ENCODE results near the gene PNLIPRP3. TPM values are rescaled to one million over a fixed set of nuclear protein-coding genes. Genes with fewer than 3 reads are reported as not detected.
"Not testable (repeated sequence)": the region's sequence is repeated elsewhere in the genome, so short reads cannot be mapped to it uniquely, and the experiment has no call there.

The PNLIPRP3 gene
- total RNA-seq (not detected), polyA plus RNA-seq (not detected)
- long read RNA-seq, donor 1, result 0 reads
- long read RNA-seq, donor 2, result 0 reads

- DNase-seq, result no peak
- TF ChIP-seq POLR2A (IDR thresholded peaks at IDR 0.05) (no peak), CTCF (IDR thresholded peaks at IDR 0.05 in 8 of 11, conservative IDR thresholded peaks at IDR 0.05 in 3 of 11) (no peak), POLR2AphosphoS5 (IDR thresholded peaks at IDR 0.05) (no peak)
- Histone ChIP-seq H3K4me1 (no peaks in the 10 kb centered on the region), H3K4me3 (no peak within 1 kb of the TSS), H3K9me3 (no peaks in the 10 kb centered on the region), H3K36me3 (no peaks in the 10 kb centered on the region), H3K27ac (no peak within 1 kb of the TSS), H3K27me3 (replicated peaks in 1 of 7) (peaks cover 0 to 8% (median 0%) of the 10 kb centered on the region in 7 donors)
- WGBS, 5 donors, result 79 to 88% (median 81%) methylated on average over 2 of the region's 2 CpGs
- intact Hi-C loops (cut with DNase I; ENCODE audit: low total_unique reads), result no loop called here
Measured at GRCh38 chr10:116427671-116428070, at the start of gene PNLIPRP3. TSS of gene PNLIPRP3 (plus strand) at chr10:116427847. CDS start at chr10:116428013, 166 bp downstream.

GRCh38 chr10:116382290-116382689 lies 45.4 kb upstream of the PNLIPRP3 start:
- TF ChIP-seq POLR2AphosphoS5 (IDR thresholded peaks at IDR 0.05), result no peak
- no peak for TF ChIP-seq CTCF (IDR thresholded peaks at IDR 0.05 in 8 of 11, conservative IDR thresholded peaks at IDR 0.05 in 3 of 11)
- no peak for TF ChIP-seq POLR2A (IDR thresholded peaks at IDR 0.05)
- WGBS, 5 donors, result 81 to 94% (median 90%) methylated on average over 5 of the region's 5 CpGs
- no peak for DNase-seq
- no peaks in the 10 kb centered on the region for H3K4me1 ChIP-seq
- H3K4me3 ChIP-seq, result no peak overlapping the region
- H3K36me3 ChIP-seq, result no peaks in the 10 kb centered on the region
- intact Hi-C loops (cut with DNase I; ENCODE audit: low total_unique reads), result loop anchor here (10.0 kb wide), 2 partner anchors 677 to 1217 kb away; no protein-coding TSS in a partner anchor
- H3K27ac ChIP-seq, result no peak overlapping the region
- no peaks in the 10 kb centered on the region for H3K9me3 ChIP-seq
- H3K27me3 ChIP-seq (replicated peaks in 1 of 7), result no peaks in the 10 kb centered on the region

GRCh38 chr10:116385311-116385710 lies 42.3 kb upstream of the PNLIPRP3 start:
- intact Hi-C loops (cut with DNase I; ENCODE audit: low total_unique reads), result loop anchor here (10.0 kb wide), 2 partner anchors 681 to 1221 kb away; no protein-coding TSS in a partner anchor
- Histone ChIP-seq H3K27ac (no peak overlapping the region), H3K4me3 (no peak overlapping the region), H3K27me3 (replicated peaks in 1 of 7) (peaks cover 0 to 8% (median 0%) of the 10 kb centered on the region in 7 donors), H3K36me3 (no peaks in the 10 kb centered on the region), H3K9me3 (no peaks in the 10 kb centered on the region), H3K4me1 (no peaks in the 10 kb centered on the region)
- DNase-seq, result no peak
- TF ChIP-seq POLR2A (IDR thresholded peaks at IDR 0.05), result no peak
- no peak for TF ChIP-seq POLR2AphosphoS5 (IDR thresholded peaks at IDR 0.05)
- no peak for TF ChIP-seq CTCF (IDR thresholded peaks at IDR 0.05 in 8 of 11, conservative IDR thresholded peaks at IDR 0.05 in 3 of 11)
- 75 to 92% (median 83%) methylated on average over 2 of the region's 2 CpGs for WGBS, 5 donors

- Histone ChIP-seq H3K9me3 (no peaks in the 10 kb centered on the region), H3K27ac (no peak overlapping the region), H3K4me1 (no peaks in the 10 kb centered on the region), H3K27me3 (replicated peaks in 1 of 7) (peaks cover 0 to 8% (median 0%) of the 10 kb centered on the region in 7 donors), H3K36me3 (no peaks in the 10 kb centered on the region), H3K4me3 (no peak overlapping the region)
- peak in 9 of 11 experiments; percentile 13 to 59 (median 47) for TF ChIP-seq CTCF (IDR thresholded peaks at IDR 0.05 in 8 of 11, conservative IDR thresholded peaks at IDR 0.05 in 3 of 11)
- TF ChIP-seq POLR2A (IDR thresholded peaks at IDR 0.05), result no peak
- intact Hi-C loops (cut with DNase I; ENCODE audit: low total_unique reads), result loop anchor here (10.0 kb wide), 2 partner anchors 681 to 1221 kb away; no protein-coding TSS in a partner anchor
- no peak for DNase-seq
- WGBS, 5 donors, result 0 to 7% (median 2%) methylated on average over 1 of the region's 1 CpG
Measured at GRCh38 chr10:116385994-116386809, 41.4 kb upstream of the PNLIPRP3 start.

- H3K36me3 ChIP-seq; H3K4me1 ChIP-seq; H3K27ac ChIP-seq; H3K9me3 ChIP-seq; H3K4me3 ChIP-seq; intact Hi-C loops (cut with DNase I; ENCODE audit: low total_unique reads); H3K27me3 ChIP-seq (replicated peaks in 1 of 7): not testable (repeated sequence)
- peak; percentile 69 for DNase-seq
- 94 to 96% (median 95%) methylated on average over 31 to 43 of the region's 43 CpGs for WGBS, 5 donors
Measured at GRCh38 chr10:116393246-116393831, 34.3 kb upstream of the PNLIPRP3 start.

All from spleen (tissue), 13 donors.